Skeletal muscle cell (primary cell): Measurements from ENCODE around the gene ARMC7.
A peak's percentile ranks its signal among the peaks of the same experiment; 100 is the strongest.
"Not testable (repeated sequence)": the region's sequence is repeated elsewhere in the genome, so short reads cannot be mapped to it uniquely, and the experiment has no call there.

Experiments
- DNase-seq: peaks from one replicate; pipeline ENCODE4 v3.0.0-alpha.2; 2010; ENCODE audit warnings: low read depth
- H3K4me3 ChIP-seq: 2 replicates; pipeline ENCODE4 v1.5.1; 2011; ENCODE audit warnings: low read depth, mild to moderate bottlenecking, control low read depth, low read length, moderate library complexity

ARMC7 gene

GRCh38 chr17:75146592-75146991, 36.8 kb downstream of the ARMC7 start:
- no peak for DNase-seq
- H3K4me3 ChIP-seq = no peak overlapping the region

DNA sequence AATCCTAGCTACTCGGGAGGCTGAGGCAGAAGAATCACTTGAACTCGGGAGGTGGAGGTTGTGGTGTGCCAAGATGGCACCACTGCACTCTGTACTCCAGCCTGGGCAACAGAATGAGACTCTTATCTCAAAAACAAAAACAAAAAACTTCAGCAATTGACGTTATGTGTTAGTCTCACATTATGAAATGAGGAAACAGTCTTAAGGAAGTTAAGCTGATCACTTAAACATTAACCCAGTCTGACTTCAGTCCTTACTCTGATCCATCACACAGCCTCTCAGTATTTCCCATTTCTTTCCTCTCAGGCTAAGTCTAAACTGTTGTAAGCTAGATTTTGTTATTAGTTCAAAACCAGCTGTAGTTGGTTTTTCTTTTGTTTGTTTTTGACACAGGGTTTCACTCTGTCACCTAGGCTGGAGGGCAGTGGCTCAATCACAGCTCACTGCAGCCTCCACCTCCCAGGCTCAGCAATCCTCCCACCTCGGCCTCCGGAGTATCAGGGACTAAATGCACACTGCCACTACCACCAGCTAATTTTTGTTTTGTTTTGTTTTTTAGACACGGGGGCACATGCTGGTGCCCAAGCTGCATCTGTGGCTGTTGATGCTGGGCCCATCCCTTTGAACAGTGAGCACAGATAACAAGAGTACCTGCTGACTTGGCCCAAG, 38.2 kb downstream of the ARMC7 start:
- no peak overlapping the region for H3K4me3 ChIP-seq

GRCh38 chr17:75151930-75152329, 42.2 kb downstream of the ARMC7 start:
- no peak for DNase-seq

More for the DNA sequence above, 38.2 kb downstream of the ARMC7 start:
- DNase-seq = no peak

GRCh38 chr17:75152523-75152921, 42.8 kb downstream of the ARMC7 start:
- H3K4me3 ChIP-seq = peak overlapping the region; percentile 98
- DNase-seq = no peak

More at GRCh38 chr17:75151930-75152329, 42.2 kb downstream of the ARMC7 start:
- H3K4me3 ChIP-seq = no peak overlapping the region

GRCh38 chr17:75152922-75153779, 43.4 kb downstream of the ARMC7 start:
- DNase-seq = no peak
- H3K4me3 ChIP-seq = peak overlapping the region; percentile 98

- DNase-seq = no peak
- H3K4me3 ChIP-seq = peak overlapping the region; percentile 98
Measured at GRCh38 chr17:75153780-75154194, 44.0 kb downstream of the ARMC7 start.

DNA sequence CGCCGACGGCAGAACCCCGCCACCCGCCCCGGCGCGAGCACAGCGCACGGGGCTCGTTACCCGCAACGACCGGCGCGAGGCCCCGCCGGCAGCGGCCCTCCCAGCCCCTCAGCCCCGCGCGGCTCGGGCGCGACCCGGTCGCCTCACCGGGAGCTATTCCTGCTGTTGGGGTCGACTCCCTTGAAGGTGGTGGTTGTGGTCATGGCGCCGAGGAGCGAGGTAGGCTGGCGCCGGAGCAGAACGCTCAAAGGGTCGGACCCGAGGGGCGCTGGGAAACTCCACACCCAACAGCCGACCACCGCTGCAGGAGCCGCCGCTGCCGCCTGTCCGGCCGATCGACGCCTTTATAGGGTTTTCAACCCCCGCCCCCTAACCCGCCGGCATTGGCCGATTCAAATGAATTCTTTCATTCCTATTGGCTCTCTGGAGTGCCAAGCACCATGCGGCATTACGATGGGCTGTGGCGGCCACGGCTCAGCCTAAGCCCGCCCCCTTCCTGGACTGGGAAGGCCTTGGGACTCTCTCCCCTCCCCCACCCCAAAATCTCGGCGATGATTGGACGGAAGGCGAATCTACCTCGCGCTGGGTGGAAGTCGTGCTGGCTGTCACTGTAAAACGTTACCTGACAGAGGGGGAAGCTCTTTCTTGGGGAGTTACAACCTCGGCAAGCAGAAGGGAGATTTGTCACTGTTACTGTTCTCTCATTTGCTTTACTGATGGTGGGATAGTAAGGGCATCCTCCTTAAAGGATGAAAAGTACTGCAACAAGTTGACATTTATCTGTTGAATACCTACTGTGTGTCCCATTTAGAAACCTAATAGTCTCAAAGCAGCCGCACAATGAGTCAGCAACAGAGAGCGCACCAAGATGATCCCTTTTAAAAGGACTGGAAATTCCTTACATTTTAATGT, 44.7 kb downstream of the ARMC7 start, which contains the start of gene JPT1:
TSS of gene JPT1 (minus strand) at position 318 of the 912 bp plus-strand sequence. CDS start at position 203, 115 bp downstream.
- peak within 1 kb of the TSS; percentile 98 for H3K4me3 ChIP-seq
- DNase-seq = peak; percentile 95

DNA sequence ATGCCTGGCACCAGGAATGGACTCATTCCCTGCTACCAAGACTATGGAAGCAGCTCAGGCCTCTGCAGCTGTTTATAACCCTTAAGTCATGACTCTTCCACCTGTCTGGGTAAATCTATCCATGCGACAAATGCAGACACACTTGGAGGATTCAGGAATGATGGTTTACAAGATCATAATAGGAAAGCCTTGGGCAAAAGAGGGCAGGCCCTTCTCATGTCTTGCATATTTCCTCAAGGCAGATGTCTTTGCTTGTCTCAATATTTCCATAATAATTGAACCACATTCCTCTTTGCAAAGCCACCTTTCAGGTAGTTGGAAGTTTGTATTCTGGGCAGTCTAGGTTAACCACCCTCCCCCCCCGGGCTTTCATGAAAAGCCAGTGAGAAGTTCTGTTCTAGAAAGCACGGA, 45.4 kb downstream of the ARMC7 start:
- DNase-seq = peak; percentile 30
- H3K4me3 ChIP-seq = no peak overlapping the region

- not testable (repeated sequence) for DNase-seq, H3K4me3 ChIP-seq
Measured at GRCh38 chr17:75158480-75158879, 48.7 kb downstream of the ARMC7 start.

GRCh38 chr17:75159196-75160031, 49.6 kb downstream of the ARMC7 start:
- no peak for DNase-seq
- no peak overlapping the region for H3K4me3 ChIP-seq

- H3K4me3 ChIP-seq = no peak overlapping the region
- DNase-seq = no peak
Measured at GRCh38 chr17:75160211-75160610, 50.4 kb downstream of the ARMC7 start.

DNA sequence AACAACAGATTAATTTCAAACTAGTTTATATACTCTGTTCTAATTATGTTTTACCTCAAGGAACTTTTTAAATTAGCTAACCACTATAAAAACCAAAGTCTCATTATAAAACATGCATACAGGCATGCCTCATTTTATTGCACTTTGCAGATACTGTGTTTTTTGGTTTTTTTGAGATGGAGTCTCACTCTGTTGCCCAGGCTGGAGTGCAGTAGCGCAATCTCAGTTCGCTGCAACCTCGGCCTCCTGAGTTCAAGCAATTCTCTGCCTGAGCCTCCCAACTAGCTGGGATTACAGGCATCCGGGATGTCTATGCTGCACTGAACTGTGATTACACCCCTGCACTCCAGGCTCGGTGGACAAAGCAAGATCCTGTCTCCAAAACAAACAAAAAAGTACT, 53.3 kb downstream of the ARMC7 start:
- H3K4me3 ChIP-seq = no peak overlapping the region
- DNase-seq = no peak

GRCh38 chr17:75164606-75165005, 54.8 kb downstream of the ARMC7 start:
- not testable (repeated sequence) for DNase-seq, H3K4me3 ChIP-seq

- no peak overlapping the region for H3K4me3 ChIP-seq
- DNase-seq = no peak
Measured at GRCh38 chr17:75168998-75169397, 59.2 kb downstream of the ARMC7 start.

- no peak overlapping the region for H3K4me3 ChIP-seq
- no peak for DNase-seq
Measured at GRCh38 chr17:75173526-75173925, 63.8 kb downstream of the ARMC7 start.

DNA sequence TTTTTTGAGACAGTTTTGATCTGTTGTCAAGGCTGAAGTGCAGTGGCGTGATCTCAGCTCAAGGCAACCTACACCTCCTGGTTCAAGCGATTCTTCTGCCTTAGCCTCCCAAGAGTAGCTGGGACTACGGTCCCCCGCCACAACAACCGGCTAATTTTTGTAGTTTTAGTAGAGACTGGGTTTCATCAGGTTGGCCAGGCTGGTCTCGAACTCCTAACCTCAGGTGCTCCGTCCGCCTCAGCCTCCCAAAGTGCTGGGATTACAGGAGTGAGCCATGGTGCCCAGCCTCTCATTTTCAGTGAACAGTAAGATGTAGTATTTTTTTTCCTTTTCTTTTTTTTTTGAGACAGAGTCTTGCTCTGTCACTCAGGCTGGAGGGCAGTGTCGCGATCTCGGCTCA, 65.2 kb downstream of the ARMC7 start:
- no peak overlapping the region for H3K4me3 ChIP-seq
- DNase-seq = no peak

- DNase-seq = no peak
- no peak overlapping the region for H3K4me3 ChIP-seq
Measured at GRCh38 chr17:75176625-75177024, 66.9 kb downstream of the ARMC7 start.

DNA sequence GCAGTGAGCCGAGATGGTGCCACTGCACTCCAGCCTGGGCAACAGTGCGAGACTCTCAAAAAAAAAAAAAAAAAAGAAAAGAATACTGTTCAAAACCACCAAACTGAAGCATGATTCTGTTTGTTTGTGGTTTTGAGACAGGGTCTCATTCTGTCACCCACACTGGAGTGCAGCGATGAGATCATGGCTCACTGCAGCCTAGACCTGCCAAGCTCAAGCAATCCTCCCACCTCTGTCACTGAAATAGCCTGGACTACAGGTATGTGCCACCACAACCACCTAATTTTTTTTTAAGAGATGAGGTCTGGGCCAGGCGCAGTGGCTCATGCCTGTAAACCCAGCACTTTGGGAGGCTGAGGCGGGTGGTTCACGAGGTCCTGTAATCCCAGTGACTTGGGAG, 68.7 kb downstream of the ARMC7 start:
- DNase-seq = no peak
- H3K4me3 ChIP-seq = no peak overlapping the region
